ENCODE data around the gene PLS1. TPM values are rescaled to one million over a fixed set of nuclear protein-coding genes. Genes with fewer than 3 reads are reported as not detected.

The PLS1 gene
- total RNA-seq, 1 experiment from 2014 or later, result 9.5 TPM

DNA sequence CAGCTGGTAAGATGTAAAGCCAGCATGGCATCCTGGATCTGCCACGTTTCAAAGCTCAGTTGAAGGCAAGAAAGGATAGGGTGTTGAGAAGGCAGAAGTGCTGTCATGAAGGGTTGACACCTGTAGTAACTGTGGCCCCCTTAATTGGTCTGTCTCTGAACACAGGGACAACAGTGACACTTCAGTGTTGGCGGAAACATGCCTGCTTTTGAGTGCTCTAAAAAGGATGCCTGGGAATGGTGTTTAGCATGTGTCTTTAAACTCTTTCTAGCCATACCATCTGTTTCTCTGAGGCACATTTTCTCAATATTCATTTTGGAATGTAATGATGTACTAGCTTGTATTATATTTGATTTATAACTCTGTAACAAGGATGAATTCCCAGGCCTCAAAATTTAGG is 42.1 kb downstream of the PLS1 start:
- no peak for DNase-seq (ENCODE audit: low spot score)

DNA sequence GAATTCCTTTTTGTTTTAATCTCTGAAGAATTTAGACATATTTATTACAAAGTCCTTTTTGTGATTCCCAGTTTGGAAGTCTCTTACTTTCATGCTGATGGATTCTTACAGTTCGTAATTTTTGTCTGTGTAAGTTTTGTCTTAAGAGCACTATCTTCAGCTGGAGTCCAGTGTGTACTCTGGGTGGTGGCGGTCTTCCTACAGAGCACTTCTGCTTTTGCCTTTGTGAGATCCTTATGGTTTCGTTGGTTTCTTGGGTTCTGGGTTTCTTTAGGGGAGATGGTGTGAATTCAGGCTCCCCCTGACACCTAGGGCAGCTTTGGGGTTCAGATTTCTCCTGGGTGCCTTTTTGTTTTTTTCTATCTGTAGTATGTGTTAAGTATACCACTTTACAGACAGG is 45.3 kb downstream of the PLS1 start:
- no peak for DNase-seq (ENCODE audit: low spot score)

DNA sequence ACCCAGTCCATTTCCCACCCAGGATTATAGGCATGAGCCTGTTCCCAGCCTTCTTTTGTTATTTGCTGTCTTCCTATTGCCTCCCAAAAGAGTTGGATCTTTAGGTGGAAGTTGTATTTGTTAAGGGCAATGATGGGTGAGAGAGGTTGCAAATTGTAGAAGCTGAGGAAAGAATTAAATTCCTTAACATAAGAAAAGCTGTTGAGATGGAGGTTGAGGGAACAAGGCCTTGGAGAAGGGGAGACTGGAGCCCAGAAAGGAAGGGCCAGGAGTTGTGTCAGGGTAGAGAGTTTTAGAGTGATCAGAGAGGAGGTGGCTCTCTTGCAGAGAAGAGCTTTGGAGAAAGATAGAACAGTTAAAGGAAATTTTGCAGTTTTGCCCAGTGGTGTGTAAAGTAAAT is 46.8 kb downstream of the PLS1 start:
- DNase-seq (ENCODE audit: low spot score), result no peak

DNA sequence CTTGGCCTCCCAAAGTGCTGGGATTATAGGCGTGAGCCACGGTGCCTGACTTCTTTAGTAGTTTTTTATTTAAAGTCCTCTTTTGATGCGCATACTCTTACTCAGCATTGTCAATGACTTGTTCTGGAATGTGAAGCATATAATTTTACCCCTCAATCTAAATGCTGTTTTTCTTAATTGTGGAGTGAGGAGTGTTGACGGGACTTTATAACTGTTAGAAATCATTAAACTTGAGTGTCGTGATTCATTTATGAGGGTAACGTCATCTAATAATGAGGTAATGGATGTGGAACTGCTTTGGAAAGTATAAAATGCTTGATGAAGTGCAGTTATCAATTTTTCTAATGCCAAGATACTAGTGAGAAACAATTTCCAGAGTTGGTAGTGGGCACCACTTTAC is 48.3 kb downstream of the PLS1 start:
- no peak for DNase-seq (ENCODE audit: low spot score)

DNA sequence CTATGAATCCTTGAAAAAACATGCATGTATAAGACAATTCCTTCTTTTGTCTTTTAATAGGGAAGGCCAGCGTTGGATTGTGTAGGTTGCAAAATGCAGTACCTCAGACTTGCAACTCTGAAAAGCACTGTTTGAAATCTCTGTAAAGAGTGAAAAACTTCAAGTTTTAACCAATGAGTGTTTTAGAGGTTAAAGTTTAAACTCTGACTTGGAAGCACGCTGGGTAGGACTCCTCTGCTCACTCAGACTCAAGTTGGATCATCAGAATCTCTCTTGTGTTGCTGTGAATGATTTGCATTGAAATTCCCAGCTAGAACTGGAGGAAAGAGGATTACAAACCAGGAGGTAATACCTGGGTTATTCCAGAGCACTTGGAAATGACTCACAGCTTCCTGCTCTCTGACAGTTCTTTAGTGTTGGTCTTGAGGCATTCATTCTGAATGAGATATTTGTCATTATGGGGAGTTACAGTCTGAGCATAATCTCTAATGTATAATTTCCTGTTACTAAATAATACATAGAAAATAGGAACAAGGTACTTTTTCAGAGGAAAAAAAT is 49.1 kb downstream of the PLS1 start:
- DNase-seq (ENCODE audit: low spot score), result peak; percentile 36

DNA sequence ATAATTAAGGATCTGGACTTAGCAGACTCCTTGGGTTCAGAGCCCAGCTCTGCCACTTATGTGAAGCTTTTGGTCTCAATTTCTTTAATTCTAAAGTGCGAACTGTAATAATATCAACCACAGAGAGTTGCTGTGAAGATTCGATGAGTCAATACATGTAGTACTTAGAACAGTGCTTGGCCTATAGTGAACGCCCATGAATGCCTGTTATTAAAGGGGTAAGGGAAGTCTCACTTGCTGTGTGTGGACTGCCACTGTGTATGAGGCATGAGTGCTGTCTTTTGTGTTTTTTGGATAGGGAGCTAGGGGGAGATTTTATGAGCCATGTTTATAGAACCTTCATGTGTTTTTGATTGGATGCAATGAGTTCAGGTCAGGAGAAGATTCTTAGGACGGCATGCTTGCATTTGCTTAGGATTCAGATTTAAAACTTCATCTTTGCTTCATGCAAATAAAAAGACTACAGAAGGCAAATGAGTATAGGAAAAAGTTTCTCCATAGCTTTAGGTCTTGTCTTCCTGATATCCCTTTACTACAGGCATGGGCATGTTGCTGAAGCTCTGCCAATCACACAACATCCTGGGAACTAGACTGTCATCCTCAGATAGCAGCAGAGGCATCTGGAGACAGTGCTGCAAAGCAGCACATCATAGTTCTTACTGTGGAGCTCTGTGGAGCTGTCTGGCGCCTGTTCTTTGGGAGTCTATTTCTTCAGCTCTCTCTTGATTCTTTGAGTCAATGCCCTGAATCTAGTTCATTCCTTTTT is 50.0 kb downstream of the PLS1 start:
- DNase-seq (ENCODE audit: low spot score), result no peak

DNA sequence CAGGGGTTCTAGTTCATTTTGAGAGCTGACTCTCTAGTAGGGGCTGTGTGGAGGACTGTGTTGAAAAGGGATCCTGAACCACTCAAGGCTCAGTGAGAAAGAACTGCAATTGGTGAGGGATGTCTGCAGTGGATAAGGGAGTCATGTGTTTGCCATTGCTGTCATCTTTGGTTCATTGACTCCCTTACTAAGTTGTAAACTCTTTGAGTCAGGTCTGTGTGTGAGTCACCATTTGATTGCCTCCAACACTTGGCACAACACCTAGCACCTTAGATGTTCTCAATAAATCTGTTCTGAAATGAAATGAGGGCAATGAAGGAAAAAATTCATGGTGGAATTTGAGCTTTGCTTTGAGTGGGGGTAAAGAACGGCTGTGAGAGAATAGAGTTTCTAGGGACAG is 51.7 kb downstream of the PLS1 start:
- no peak for DNase-seq (ENCODE audit: low spot score)

DNA sequence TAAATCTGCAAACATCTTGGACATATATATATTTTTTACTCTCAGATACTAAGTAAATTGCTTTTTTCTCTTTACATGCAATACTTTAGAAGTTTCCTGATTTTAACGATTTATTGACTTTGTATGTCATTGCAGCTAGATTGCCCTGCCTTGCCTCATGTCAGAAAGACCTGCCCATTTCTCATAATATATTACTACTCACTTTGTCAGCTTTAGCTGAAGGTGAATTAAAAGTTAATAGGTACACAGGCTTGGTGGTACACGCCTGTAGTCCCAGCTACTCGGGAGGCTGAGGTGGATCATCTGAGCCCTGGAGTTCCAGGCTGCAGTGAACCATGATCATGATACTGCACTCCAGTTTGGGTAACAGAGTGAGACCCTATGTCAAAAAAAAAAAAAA is 52.8 kb downstream of the PLS1 start:
- DNase-seq (ENCODE audit: low spot score), result no peak

DNA sequence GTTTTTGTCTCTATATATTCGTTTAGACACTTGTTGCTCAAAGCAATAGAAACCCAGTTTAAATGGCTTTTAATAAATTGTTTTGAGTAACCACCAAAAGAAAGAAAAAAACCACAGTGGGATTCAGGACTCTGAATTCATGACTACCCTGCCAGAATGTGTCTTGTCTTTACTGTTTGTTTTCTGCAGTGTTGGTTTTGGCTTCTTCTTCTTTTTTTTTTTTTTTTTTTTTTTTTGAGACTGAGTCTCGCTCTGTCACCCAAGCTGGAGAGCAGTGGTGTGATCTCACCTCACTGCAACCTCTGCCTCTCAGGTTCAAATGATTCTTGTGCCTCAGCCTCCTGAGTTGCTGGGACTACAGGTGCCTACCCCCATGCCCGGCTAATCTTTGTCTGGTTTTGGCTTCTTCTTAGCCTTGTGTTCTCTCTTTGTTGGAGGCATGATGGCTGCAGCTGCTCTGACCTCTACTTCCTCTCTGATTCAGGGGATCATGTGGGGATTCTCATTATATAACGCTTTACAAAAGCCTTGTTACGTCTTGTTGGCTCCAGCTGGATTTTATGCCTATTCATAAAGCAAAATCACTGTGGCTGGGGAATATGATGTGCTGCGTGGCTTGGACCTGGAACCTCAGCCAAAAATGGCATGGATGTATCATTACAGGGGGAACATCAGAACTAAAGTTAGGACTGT is 54.0 kb downstream of the PLS1 start:
- DNase-seq (ENCODE audit: low spot score), result no peak

DNA sequence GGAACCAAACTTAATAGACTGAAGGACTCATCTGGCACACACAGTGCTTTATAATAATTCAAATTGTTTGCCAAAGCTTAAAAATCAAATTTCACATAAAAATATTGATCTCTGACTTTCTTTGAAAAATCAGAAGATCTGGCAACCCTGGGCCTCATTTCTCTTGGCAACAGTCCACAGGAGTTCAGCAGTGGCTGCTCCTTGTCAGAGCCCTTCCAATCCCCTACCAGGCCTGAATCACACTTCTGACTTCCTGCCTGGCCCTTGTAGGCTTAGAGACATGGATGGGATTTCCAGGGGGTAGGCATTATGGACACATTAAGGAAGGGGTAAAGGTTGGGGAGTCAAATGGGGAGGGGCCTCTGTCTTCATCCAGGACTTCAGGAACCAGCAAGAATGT is 55.5 kb downstream of the PLS1 start:
- DNase-seq (ENCODE audit: low spot score), result no peak

DNA sequence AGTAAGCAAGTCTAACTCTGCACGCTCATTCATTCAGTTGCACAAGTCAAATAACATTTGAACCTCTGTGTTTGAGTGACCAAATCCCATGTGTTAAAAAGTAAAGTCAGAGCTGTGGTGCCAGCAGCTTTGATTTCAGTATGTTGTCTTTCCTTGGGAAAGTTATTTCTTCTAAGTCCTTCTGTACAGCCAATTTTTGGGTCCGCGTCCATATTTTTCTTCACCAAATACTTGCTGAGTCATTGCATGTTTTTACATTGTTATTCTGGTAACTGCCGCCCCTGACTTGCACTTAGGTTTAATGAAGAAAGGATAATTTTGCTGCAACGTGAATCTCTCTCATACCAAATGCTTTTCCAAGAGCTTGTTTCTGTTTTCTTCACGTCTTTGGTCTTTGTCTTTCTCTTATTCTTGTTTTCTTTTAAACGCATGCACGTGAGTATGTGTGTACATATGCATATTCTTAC is 56.7 kb downstream of the PLS1 start:
- DNase-seq (ENCODE audit: low spot score), result no peak

DNA sequence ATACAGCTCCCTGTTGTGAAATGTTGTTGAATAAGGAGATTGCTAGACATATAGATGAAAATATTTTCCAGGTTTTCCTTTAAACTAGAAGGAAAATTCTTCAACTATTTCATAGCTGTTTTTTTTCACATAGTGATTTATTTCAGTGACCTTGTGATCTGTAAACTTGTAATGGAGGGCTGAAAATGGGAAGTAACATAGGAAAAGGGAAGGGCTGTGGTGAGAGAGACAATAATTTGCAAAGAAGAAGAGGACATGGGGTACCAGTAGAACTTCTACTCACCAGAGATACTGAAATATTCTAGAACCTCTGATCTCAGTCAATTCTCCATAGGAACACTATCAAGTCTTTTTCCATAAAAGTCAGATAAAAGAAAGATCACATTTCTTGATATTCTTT is 60.4 kb downstream of the PLS1 start:
- DNase-seq (ENCODE audit: low spot score), result no peak

DNA sequence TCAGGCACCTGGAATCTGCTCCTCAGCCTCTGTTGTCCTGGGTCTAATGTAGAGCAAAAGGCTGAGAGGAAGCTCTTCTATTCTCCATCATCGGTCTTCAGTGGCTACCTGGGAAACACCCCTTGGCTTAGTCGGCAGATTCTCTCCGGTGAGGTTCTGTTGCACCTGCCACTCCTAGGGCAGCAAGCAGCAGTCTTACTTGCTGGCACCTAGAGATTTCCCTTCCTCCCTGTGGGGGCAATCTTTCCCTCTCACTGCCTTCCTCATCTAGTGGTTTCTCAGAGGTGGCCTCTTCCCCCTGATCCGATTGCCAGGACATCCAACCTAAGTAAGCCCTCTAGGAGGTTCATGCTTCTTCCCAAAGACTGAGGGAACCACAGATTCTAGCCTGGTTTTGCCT is 60.8 kb downstream of the PLS1 start:
- no peak for DNase-seq (ENCODE audit: low spot score)

DNA sequence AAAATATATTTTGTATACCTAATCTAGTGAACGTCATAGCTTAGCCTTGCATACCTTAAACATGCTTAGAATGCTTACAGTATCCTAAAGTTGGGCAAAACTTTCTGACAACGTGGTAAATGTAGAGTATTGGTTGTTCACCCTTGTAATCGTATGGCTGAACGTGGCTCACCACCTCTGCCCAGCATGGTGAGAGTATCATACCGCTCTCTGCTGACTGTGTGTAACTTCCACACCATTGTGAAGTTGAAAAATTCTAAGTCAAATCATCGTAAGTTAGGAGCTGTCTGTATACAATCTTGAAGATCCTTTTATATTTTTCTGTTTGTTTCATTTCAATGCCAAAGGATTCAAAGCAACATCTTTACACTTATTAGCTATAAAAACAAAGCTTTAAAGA is 64.2 kb downstream of the PLS1 start:
- DNase-seq (ENCODE audit: low spot score), result no peak

DNA sequence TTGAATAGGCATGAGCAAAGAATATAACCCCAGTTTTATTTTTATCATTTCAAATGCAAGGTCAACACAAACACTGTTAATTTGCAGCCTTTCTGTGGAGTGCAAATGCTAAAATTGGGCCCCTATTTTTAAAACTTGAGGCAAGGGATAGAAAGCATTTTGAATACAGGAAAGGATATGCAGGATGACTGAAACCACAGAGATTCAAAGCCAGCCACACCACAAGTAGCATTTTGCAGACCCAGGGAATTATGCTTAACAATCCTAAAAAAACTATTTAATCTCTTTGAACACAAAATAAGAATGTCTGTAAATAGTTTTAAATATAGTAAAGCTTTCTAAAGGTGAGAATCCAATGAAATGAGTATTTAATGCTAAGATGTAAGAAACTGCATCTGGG is 64.7 kb downstream of the PLS1 start:
- no peak for DNase-seq (ENCODE audit: low spot score)

DNA sequence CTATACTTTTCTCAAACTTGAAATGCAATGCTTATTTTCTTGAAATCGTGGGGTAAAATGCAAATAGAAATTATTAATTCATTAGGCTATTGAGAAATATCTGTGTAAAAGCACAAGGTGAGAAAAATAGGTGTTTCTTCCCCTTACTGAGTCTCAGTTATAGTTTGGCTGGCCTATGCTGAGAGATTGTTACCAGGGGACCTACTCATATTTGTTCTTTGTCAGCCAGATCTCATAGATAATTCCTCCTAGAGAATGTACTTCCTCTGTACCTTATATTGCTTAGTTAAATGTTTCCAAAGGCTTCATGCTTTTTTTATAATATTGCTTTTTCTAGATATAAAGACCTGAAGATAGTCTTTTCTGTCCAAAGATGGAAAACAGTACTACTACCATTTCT is 67.7 kb downstream of the PLS1 start:
- no peak for DNase-seq (ENCODE audit: low spot score)

DNA sequence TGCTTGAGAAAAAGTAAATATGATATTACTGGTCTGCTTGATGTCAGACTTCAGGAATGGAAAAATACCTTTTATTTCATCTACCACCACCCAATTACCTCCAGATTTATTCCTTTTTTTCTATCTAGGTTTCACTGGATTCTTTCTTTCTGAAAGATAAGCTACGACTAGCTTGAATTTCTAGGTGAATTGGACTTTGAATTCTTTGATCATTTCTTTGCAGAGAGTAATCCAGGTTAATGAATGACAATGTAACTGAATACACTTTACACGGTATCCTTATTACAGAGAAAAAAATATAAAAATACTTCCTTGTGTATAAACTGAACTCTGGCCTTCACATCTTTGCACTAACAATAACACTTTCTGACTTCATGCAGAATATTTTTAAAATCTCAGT is 68.1 kb downstream of the PLS1 start:
- DNase-seq (ENCODE audit: low spot score), result no peak

DNA sequence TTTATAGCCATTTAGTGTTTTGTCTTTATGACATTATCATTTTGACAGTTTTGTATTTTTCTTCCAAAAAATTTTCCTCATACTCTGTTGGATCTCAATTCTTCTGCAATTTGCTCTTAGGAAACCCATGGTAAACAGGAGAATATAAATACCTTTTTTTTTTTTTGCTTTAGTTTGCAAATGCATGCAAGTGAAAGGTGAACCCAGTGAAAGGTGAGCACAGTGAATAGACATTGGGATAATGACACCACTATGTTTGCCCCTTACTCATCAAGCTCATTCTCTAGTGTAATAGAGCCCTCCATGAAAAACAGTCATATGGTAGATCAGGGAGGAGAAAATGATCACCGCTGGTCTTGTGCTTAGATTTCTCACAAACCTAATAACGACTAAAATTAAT is 68.6 kb downstream of the PLS1 start:
- no peak for DNase-seq (ENCODE audit: low spot score)

DNA sequence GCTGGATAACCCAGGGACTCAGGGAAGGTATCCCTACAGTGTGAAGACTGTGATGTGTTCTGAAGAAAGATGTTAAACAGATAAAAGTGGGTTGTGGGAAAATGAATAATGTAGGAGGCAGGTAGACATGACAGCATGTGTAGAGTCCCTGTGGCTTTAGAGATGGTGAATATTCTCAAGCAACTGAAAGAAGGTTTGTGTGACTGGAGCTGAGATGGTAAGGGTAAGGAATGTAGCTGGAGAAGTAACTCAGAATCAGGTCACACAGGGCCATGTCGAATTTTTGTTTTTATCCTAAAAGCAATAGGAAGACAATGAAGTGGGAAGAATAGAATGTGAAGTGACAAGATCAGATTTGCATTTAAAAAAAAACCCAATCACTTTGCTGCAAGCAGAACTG is 73.9 kb downstream of the PLS1 start:
- DNase-seq (ENCODE audit: low spot score), result no peak

DNA sequence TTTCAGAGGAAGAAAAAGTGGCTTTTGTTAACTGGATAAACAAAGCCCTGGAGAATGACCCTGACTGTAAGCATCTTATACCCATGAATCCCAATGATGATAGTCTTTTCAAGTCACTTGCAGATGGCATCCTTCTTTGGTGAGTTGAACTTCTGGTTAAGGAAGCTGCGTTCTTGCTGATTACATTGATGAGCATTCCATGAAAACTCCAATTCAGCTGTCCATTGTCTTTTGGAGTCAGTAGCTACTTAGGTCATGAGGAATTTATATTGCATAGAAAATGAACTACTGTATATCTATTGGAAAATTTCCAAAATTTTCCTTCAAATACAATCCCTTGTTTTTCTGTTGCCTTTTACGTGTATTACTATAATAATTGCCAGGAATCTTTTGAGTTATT is 80.0 kb downstream of the PLS1 start:
- DNase-seq (ENCODE audit: low spot score), result no peak

DNA sequence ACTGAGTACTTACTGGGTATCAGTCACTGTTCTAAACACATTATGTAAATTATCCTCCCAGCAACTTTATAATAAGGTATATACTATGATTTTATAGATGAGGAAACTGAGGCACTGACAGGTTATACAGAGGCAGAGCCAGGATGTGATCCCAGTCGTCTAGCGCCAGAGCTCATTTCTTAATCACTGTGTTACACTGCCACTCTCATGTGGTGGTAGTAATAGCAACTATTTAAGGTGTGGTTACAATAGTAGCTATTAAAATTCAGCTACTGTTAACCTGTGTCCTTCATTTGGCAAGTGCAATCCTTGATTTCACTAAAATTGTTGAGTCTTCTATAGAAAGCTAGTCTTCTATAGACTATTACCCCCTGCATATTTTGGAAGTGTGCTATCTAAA is 84.5 kb downstream of the PLS1 start:
- no peak for DNase-seq (ENCODE audit: low spot score)

DNA sequence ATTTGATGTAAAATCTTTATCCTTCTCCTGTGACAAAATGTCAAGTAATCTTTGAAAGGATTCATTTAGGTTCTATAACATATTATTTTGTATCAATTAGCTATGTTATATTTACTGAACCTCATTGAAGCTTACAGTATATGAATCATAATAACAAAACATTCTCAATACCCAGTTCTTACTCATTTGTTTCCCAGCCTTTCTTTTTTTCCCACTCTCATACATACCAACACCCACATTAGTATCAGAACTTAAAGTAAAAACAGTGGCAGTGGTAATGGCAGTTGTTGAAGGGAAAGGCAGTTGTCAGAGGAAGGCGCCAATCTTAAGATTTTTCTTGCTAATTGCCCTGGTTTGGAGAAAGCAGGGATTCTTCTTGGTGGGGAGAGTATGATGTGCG is 94.4 kb downstream of the PLS1 start:
- no peak for DNase-seq (ENCODE audit: low spot score)

DNA sequence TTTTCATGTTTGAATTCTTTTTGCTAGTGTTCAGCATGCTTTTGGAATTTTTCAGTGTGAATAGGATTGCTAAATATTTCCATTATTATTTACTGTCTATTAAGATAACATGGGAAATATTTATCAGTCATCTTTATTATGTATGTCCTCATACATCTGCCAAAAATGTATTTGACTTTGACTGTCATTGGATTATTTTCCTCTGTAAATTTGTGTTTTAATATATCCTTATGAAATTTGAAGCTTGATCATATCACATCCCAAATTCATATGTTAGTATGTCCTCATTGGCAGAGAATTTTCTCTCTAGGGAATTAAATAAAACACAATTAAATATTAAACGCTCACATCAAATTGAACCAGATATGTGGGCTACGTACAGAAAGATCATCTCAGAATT is 95.3 kb downstream of the PLS1 start:
- DNase-seq (ENCODE audit: low spot score), result no peak
